ENCODE data around the gene FAM163B.
A peak's percentile ranks its signal among the peaks of the same experiment; 100 is the strongest.

FAM163B gene

GRCh38 chr9:133612816-133613215 lies 3.6 kb upstream of the FAM163B start:
- H3K4me1 ChIP-seq (ENCODE audit: control insufficient read depth, insufficient read depth, low read length): no peaks in the 10 kb centered on the region
- H3K4me2 ChIP-seq (ENCODE audit: low read length): no peak overlapping the region
- no peak overlapping the region for H3K9ac ChIP-seq (ENCODE audit: low read depth, low read length)
- H3K36me3 ChIP-seq (ENCODE audit: insufficient read depth, low read length): no peaks in the 10 kb centered on the region
- H3K27me3 ChIP-seq (ENCODE audit: control insufficient read depth, insufficient read depth, low read length): peaks cover 96% of the 10 kb centered on the region
- no peaks in the 10 kb centered on the region for H3K9me3 ChIP-seq (replicated peaks; ENCODE audit: low read length)
- H3K4me3 ChIP-seq (ENCODE audit: low read length): no peak overlapping the region

GRCh38 chr9:133612051-133612450 lies 2.9 kb upstream of the FAM163B start:
- Histone ChIP-seq H3K4me3 (ENCODE audit: low read length) (no peak overlapping the region), H3K9ac (ENCODE audit: low read depth, low read length) (no peak overlapping the region), H3K4me1 (ENCODE audit: control insufficient read depth, insufficient read depth, low read length) (no peaks in the 10 kb centered on the region), H3K4me2 (ENCODE audit: low read length) (no peak overlapping the region), H3K27me3 (ENCODE audit: control insufficient read depth, insufficient read depth, low read length) (peaks cover 96% of the 10 kb centered on the region), H3K9me3 (replicated peaks; ENCODE audit: low read length) (no peaks in the 10 kb centered on the region), H3K36me3 (ENCODE audit: insufficient read depth, low read length) (no peaks in the 10 kb centered on the region)

- peaks cover 96% of the 10 kb centered on the region for H3K27me3 ChIP-seq (ENCODE audit: control insufficient read depth, insufficient read depth, low read length)
Observed at GRCh38 chr9:133610845-133611244, 1.7 kb upstream of the FAM163B start.

GRCh38 chr9:133608889-133609288 lies 300 bp downstream of the FAM163B start:
- peak overlapping the region; percentile 13 for H3K4me3 ChIP-seq (ENCODE audit: low read length)
- H3K27me3 ChIP-seq (ENCODE audit: control insufficient read depth, insufficient read depth, low read length): peaks cover 95% of the 10 kb centered on the region
- peak overlapping the region; percentile 56 for H3K4me2 ChIP-seq (ENCODE audit: low read length)
- no peaks in the 10 kb centered on the region for H3K9me3 ChIP-seq (replicated peaks; ENCODE audit: low read length)
- H3K36me3 ChIP-seq (ENCODE audit: insufficient read depth, low read length): no peaks in the 10 kb centered on the region
- H3K4me1 ChIP-seq (ENCODE audit: control insufficient read depth, insufficient read depth, low read length): no peaks in the 10 kb centered on the region
- H3K9ac ChIP-seq (ENCODE audit: low read depth, low read length): no peak overlapping the region

More at GRCh38 chr9:133610845-133611244, 1.7 kb upstream of the FAM163B start:
- Histone ChIP-seq H3K9ac (ENCODE audit: low read depth, low read length) (no peak overlapping the region), H3K9me3 (replicated peaks; ENCODE audit: low read length) (no peaks in the 10 kb centered on the region), H3K4me1 (ENCODE audit: control insufficient read depth, insufficient read depth, low read length) (no peaks in the 10 kb centered on the region), H3K36me3 (ENCODE audit: insufficient read depth, low read length) (no peaks in the 10 kb centered on the region), H3K4me3 (ENCODE audit: low read length) (no peak overlapping the region), H3K4me2 (ENCODE audit: low read length) (no peak overlapping the region)

GRCh38 chr9:133608382-133608781 lies 807 bp downstream of the FAM163B start:
- H3K9me3 ChIP-seq (replicated peaks; ENCODE audit: low read length): no peaks in the 10 kb centered on the region
- H3K4me3 ChIP-seq (ENCODE audit: low read length): no peak overlapping the region
- H3K4me1 ChIP-seq (ENCODE audit: control insufficient read depth, insufficient read depth, low read length): no peaks in the 10 kb centered on the region
- peaks cover 93% of the 10 kb centered on the region for H3K27me3 ChIP-seq (ENCODE audit: control insufficient read depth, insufficient read depth, low read length)
- H3K4me2 ChIP-seq (ENCODE audit: low read length): no peak overlapping the region
- H3K36me3 ChIP-seq (ENCODE audit: insufficient read depth, low read length): no peaks in the 10 kb centered on the region
- no peak overlapping the region for H3K9ac ChIP-seq (ENCODE audit: low read depth, low read length)

- H3K9me3 ChIP-seq (replicated peaks; ENCODE audit: low read length): no peaks in the 10 kb centered on the region
- H3K4me3 ChIP-seq (ENCODE audit: low read length): no peak overlapping the region
- H3K36me3 ChIP-seq (ENCODE audit: insufficient read depth, low read length): no peaks in the 10 kb centered on the region
- H3K27me3 ChIP-seq (ENCODE audit: control insufficient read depth, insufficient read depth, low read length): peaks cover 93% of the 10 kb centered on the region
- no peaks in the 10 kb centered on the region for H3K4me1 ChIP-seq (ENCODE audit: control insufficient read depth, insufficient read depth, low read length)
- H3K9ac ChIP-seq (ENCODE audit: low read depth, low read length): no peak overlapping the region
- no peak overlapping the region for H3K4me2 ChIP-seq (ENCODE audit: low read length)
Observed at GRCh38 chr9:133607976-133608375, 1.2 kb downstream of the FAM163B start.

GRCh38 chr9:133607381-133607780 lies 1.8 kb downstream of the FAM163B start:
- H3K36me3 ChIP-seq (ENCODE audit: insufficient read depth, low read length): no peaks in the 10 kb centered on the region
- H3K9me3 ChIP-seq (replicated peaks; ENCODE audit: low read length): no peaks in the 10 kb centered on the region
- H3K27me3 ChIP-seq (ENCODE audit: control insufficient read depth, insufficient read depth, low read length): peaks cover 93% of the 10 kb centered on the region
- no peaks in the 10 kb centered on the region for H3K4me1 ChIP-seq (ENCODE audit: control insufficient read depth, insufficient read depth, low read length)
- H3K4me2 ChIP-seq (ENCODE audit: low read length): no peak overlapping the region
- no peak overlapping the region for H3K4me3 ChIP-seq (ENCODE audit: low read length)
- no peak overlapping the region for H3K9ac ChIP-seq (ENCODE audit: low read depth, low read length)

- Histone ChIP-seq H3K36me3 (ENCODE audit: insufficient read depth, low read length) (no peaks in the 10 kb centered on the region), H3K4me3 (ENCODE audit: low read length) (no peak overlapping the region), H3K4me2 (ENCODE audit: low read length) (no peak overlapping the region), H3K4me1 (ENCODE audit: control insufficient read depth, insufficient read depth, low read length) (no peaks in the 10 kb centered on the region), H3K9me3 (replicated peaks; ENCODE audit: low read length) (no peaks in the 10 kb centered on the region), H3K9ac (ENCODE audit: low read depth, low read length) (no peak overlapping the region), H3K27me3 (ENCODE audit: control insufficient read depth, insufficient read depth, low read length) (peaks cover 92% of the 10 kb centered on the region)
Observed at GRCh38 chr9:133606708-133607025, 2.5 kb downstream of the FAM163B start.

- no peaks in the 10 kb centered on the region for H3K9me3 ChIP-seq (replicated peaks; ENCODE audit: low read length)
- no peaks in the 10 kb centered on the region for H3K36me3 ChIP-seq (ENCODE audit: insufficient read depth, low read length)
- H3K4me1 ChIP-seq (ENCODE audit: control insufficient read depth, insufficient read depth, low read length): no peaks in the 10 kb centered on the region
- H3K4me2 ChIP-seq (ENCODE audit: low read length): no peak overlapping the region
- H3K9ac ChIP-seq (ENCODE audit: low read depth, low read length): no peak overlapping the region
- H3K27me3 ChIP-seq (ENCODE audit: control insufficient read depth, insufficient read depth, low read length): peaks cover 87% of the 10 kb centered on the region
- no peak overlapping the region for H3K4me3 ChIP-seq (ENCODE audit: low read length)
Observed at GRCh38 chr9:133605856-133606707, 3.1 kb downstream of the FAM163B start.

GRCh38 chr9:133605446-133605845 lies 3.7 kb downstream of the FAM163B start:
- no peaks in the 10 kb centered on the region for H3K36me3 ChIP-seq (ENCODE audit: insufficient read depth, low read length)
- H3K4me1 ChIP-seq (ENCODE audit: control insufficient read depth, insufficient read depth, low read length): no peaks in the 10 kb centered on the region
- H3K9ac ChIP-seq (ENCODE audit: low read depth, low read length): no peak overlapping the region
- H3K4me2 ChIP-seq (ENCODE audit: low read length): no peak overlapping the region
- H3K9me3 ChIP-seq (replicated peaks; ENCODE audit: low read length): no peaks in the 10 kb centered on the region
- H3K4me3 ChIP-seq (ENCODE audit: low read length): no peak overlapping the region
- H3K27me3 ChIP-seq (ENCODE audit: control insufficient read depth, insufficient read depth, low read length): peaks cover 81% of the 10 kb centered on the region

GRCh38 chr9:133604856-133605255 lies 4.3 kb downstream of the FAM163B start:
- Histone ChIP-seq H3K9me3 (replicated peaks; ENCODE audit: low read length) (peaks cover under 1% of the 10 kb centered on the region), H3K4me2 (ENCODE audit: low read length) (no peak overlapping the region), H3K4me3 (ENCODE audit: low read length) (no peak overlapping the region), H3K36me3 (ENCODE audit: insufficient read depth, low read length) (no peaks in the 10 kb centered on the region), H3K4me1 (ENCODE audit: control insufficient read depth, insufficient read depth, low read length) (no peaks in the 10 kb centered on the region), H3K9ac (ENCODE audit: low read depth, low read length) (no peak overlapping the region), H3K27me3 (ENCODE audit: control insufficient read depth, insufficient read depth, low read length) (peaks cover 79% of the 10 kb centered on the region)

GRCh38 chr9:133604214-133604613 lies 5.0 kb downstream of the FAM163B start:
- Histone ChIP-seq H3K4me3 (ENCODE audit: low read length) (no peak overlapping the region), H3K4me1 (ENCODE audit: control insufficient read depth, insufficient read depth, low read length) (no peaks in the 10 kb centered on the region), H3K9ac (ENCODE audit: low read depth, low read length) (no peak overlapping the region), H3K27me3 (ENCODE audit: control insufficient read depth, insufficient read depth, low read length) (peaks cover 72% of the 10 kb centered on the region), H3K4me2 (ENCODE audit: low read length) (no peak overlapping the region), H3K9me3 (replicated peaks; ENCODE audit: low read length) (peaks cover 7% of the 10 kb centered on the region), H3K36me3 (ENCODE audit: insufficient read depth, low read length) (no peaks in the 10 kb centered on the region)

Measured in skeletal muscle satellite cell (primary cell).